ENCODE measurements around the gene HES1.

DNA sequence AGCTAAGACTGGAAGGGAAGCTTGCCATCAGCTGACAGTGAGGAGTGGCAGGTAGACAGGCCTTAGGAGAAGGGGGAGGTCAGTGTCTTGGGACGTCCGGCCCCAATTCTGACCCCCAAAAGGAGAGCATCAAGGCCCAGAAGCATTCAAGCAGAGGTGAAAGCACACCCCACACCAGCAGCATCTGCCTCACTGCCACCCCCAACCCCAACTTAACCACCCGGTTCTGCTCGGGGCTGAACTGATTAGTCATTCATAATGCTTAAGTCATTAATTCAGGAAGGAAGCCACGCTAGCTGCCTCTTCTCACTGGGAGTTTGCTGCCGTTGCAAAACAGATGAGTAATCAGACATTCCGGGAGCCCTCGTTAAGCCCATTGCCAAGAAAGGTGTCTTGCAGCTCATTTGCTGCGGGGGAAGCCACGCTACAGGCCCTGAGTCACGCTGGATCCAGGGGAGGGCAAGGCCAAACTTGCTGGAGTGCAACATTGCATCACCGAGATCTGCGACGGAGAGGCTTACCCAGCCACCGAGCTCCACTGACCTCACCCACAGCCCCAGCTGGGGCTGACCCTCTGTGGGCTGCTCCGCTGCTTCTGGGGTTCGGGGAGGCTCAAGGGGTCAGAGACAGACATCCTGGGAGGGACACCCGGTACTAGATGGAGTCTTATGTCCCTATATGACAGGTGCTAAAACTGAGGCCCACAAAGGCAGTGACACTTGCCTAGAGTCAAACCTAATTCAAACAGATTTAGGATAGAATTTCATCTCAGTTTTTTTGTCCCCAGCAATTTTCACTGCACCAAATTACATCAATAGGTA lies 46.4 kb upstream of the HES1 start:
- TF ChIP-seq, protein P1, sequence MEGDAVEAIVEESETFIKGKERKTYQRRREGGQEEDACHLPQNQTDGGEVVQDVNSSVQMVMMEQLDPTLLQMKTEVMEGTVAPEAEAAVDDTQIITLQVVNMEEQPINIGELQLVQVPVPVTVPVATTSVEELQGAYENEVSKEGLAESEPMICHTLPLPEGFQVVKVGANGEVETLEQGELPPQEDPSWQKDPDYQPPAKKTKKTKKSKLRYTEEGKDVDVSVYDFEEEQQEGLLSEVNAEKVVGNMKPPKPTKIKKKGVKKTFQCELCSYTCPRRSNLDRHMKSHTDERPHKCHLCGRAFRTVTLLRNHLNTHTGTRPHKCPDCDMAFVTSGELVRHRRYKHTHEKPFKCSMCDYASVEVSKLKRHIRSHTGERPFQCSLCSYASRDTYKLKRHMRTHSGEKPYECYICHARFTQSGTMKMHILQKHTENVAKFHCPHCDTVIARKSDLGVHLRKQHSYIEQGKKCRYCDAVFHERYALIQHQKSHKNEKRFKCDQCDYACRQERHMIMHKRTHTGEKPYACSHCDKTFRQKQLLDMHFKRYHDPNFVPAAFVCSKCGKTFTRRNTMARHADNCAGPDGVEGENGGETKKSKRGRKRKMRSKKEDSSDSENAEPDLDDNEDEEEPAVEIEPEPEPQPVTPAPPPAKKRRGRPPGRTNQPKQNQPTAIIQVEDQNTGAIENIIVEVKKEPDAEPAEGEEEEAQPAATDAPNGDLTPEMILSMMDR (IDR thresholded peaks at IDR 0.05; ENCODE audit: poor library complexity, severe bottlenecking), result no peak
- TF ChIP-seq EZH2 (IDR thresholded peaks at IDR 0.05; ENCODE audit: borderline replicate concordance, insufficient read depth, low read length, poor library complexity, severe bottlenecking) (no peak), EP300 (conservative IDR thresholded peaks at IDR 0.05; ENCODE audit: poor library complexity, severe bottlenecking) (no peak)

All from neural cell (in vitro differentiated cells).